RWPE1 (cell line): ENCODE results near the gene SLC44A5.

Source experiments
- CTCF ChIA-PET: fragments of 350-600 bp; sonication (Branson Sonifier 250); formaldehyde crosslinking; extraction: SDS; loops from one replicate; lab custom pipeline; 2021; lab: Yijun Ruan, JAX
- POLR2A ChIA-PET: fragments of 400-600 bp; formaldehyde crosslinking; extraction: SDS; loops from one replicate; lab custom pipeline; 2020; ENCODE audit warnings: antibody characterized with exemption; ENCODE audit not compliant: low non-redundant PET; lab: Yijun Ruan, JAX
- DNase-seq: peaks from one replicate; pipeline ENCODE4 v3.0.0; 2012; ENCODE audit warnings: low spot score
- H3K27ac ChIP-seq: fragments of 450-650 bp; 2 replicates; pipeline ENCODE4 v1.5.1; 2017
- TF ChIP-seq, protein P1 (sequence below): fragments of 450-650 bp; conservative IDR thresholded peaks from 2 replicates; pipeline ENCODE4 v1.5.1; 2017; ENCODE audit warnings: low read depth, mild to moderate bottlenecking

SLC44A5 gene

GRCh38 chr1:75159154-75159553 lies 451.8 kb downstream of the SLC44A5 start:
- no peak overlapping the region for H3K27ac ChIP-seq
- DNase-seq = no peak
- CTCF ChIA-PET = no interaction called here
- POLR2A ChIA-PET = no interaction called here
- TF ChIP-seq, protein P1, sequence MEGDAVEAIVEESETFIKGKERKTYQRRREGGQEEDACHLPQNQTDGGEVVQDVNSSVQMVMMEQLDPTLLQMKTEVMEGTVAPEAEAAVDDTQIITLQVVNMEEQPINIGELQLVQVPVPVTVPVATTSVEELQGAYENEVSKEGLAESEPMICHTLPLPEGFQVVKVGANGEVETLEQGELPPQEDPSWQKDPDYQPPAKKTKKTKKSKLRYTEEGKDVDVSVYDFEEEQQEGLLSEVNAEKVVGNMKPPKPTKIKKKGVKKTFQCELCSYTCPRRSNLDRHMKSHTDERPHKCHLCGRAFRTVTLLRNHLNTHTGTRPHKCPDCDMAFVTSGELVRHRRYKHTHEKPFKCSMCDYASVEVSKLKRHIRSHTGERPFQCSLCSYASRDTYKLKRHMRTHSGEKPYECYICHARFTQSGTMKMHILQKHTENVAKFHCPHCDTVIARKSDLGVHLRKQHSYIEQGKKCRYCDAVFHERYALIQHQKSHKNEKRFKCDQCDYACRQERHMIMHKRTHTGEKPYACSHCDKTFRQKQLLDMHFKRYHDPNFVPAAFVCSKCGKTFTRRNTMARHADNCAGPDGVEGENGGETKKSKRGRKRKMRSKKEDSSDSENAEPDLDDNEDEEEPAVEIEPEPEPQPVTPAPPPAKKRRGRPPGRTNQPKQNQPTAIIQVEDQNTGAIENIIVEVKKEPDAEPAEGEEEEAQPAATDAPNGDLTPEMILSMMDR = no peak
